SK-N-SH (cell line): ENCODE results near the gene RBM48. TPM values are rescaled to one million over a fixed set of nuclear protein-coding genes. Genes with fewer than 3 reads are reported as not detected.

Experiments
- CTCF ChIA-PET: fragments of 300-600, 350-600 bp; formaldehyde crosslinking; extraction: SDS; loops from one replicate; lab custom pipeline; 2021; lab: Yijun Ruan, JAX
- POLR2A ChIA-PET: fragments of 350-600 bp; sonication (Branson Sonifier 250); formaldehyde crosslinking; extraction: SDS; loops from one replicate; lab custom pipeline; 2020; ENCODE audit warnings: antibody characterized with exemption, inconsistent platforms; lab: Yijun Ruan, JAX
- DNase-seq: peaks from one replicate; pipeline ENCODE4 v3.0.0; 2012
- H2AFZ ChIP-seq: fragments of 200-600 bp; sonication (generic); 2 replicates; pipeline ENCODE4 v1.8.1; 2016; ENCODE audit warnings: antibody characterized with exemption, mild to moderate bottlenecking, low read depth
- H3F3A ChIP-seq: fragments of 200-600 bp; sonication (generic); replicated peaks from 2 replicates; pipeline ENCODE3; 2016; ENCODE audit warnings: antibody characterized with exemption, mild to moderate bottlenecking; ENCODE audit not compliant: insufficient read depth
- H3K27ac ChIP-seq, 2 experiments: fragments of 200-500 bp in 1 of 2; fragments of 200-600 bp in 1 of 2; sonication (Bioruptor generic) in 1 of 2; sonication (generic), shearing (Covaris generic) in 1 of 2; 2 replicates each; pipeline versions ENCODE4 v1.5.1 to v1.6.1; 2014 to 2016; ENCODE audit warnings: low read depth in 2 of 2, inconsistent platforms in 1 of 2, low read length in 1 of 2, mild to moderate bottlenecking in 1 of 2, mixed read lengths in 1 of 2
- H3K27me3 ChIP-seq: fragments of 200-600 bp; sonication (generic), shearing (Covaris generic); 2 replicates; pipeline ENCODE4 v1.6.1; 2016; ENCODE audit warnings: mixed run types; ENCODE audit not compliant: insufficient read depth
- H3K36me3 ChIP-seq, 2 experiments: fragments of 200-500 bp in 1 of 2; fragments of 200-600 bp in 1 of 2; sonication (Bioruptor generic) in 1 of 2; sonication (generic) in 1 of 2; replicated peaks in 1 of 2; 2 replicates each; pipeline versions ENCODE3 to v1.5.1; 2014 to 2016; ENCODE audit warnings: low read length in 1 of 2, mild to moderate bottlenecking in 1 of 2; ENCODE audit not compliant: insufficient read depth in 2 of 2, control insufficient read depth in 1 of 2
- H3K4me1 ChIP-seq, 2 experiments: fragments of 200-500 bp in 1 of 2; fragments of 200-600 bp in 1 of 2; sonication (Bioruptor generic) in 1 of 2; sonication (generic), shearing (Covaris generic) in 1 of 2; 2 replicates each; pipeline versions ENCODE4 v1.5.1 to v1.6.1; 2014 to 2016; ENCODE audit warnings: low read depth in 1 of 2, low read length in 1 of 2, mixed run types in 1 of 2; ENCODE audit not compliant: insufficient read depth in 2 of 2, control insufficient read depth in 1 of 2
- H3K4me2 ChIP-seq: fragments of 200-600 bp; sonication (generic), shearing (Covaris generic); 2 replicates; pipeline ENCODE4 v1.6.1; 2017; ENCODE audit warnings: mixed run types
- H3K4me3 ChIP-seq, 2 experiments: fragments of 200-500 bp in 1 of 2; fragments of 200-600 bp in 1 of 2; sonication (Bioruptor generic) in 1 of 2; sonication (generic), shearing (Covaris generic) in 1 of 2; 2 replicates each; pipeline versions ENCODE4 v1.5.1 to v1.8.1; 2014 to 2016; ENCODE audit warnings: low read depth in 2 of 2, inconsistent platforms in 1 of 2, low read length in 1 of 2, mild to moderate bottlenecking in 1 of 2, mixed read lengths in 1 of 2, moderate library complexity in 1 of 2
- H3K79me2 ChIP-seq: fragments of 200-600 bp; sonication (generic); 2 replicates; pipeline ENCODE4 v1.8.1; 2017; ENCODE audit warnings: mild to moderate bottlenecking; ENCODE audit not compliant: insufficient read depth
- H3K9ac ChIP-seq: fragments of 200-600 bp; sonication (generic); 2 replicates; pipeline ENCODE4 v1.6.1; 2017; ENCODE audit warnings: mixed run types
- H3K9me2 ChIP-seq: fragments of 200-600 bp; sonication (generic); 2 replicates; pipeline ENCODE4 v1.6.1; 2017; ENCODE audit warnings: mixed run types
- H3K9me3 ChIP-seq: fragments of 200-600 bp; sonication (generic); 2 replicates; pipeline ENCODE4 v1.6.1; 2017; ENCODE audit warnings: mixed run types, mild to moderate bottlenecking, moderate library complexity
- H4K20me1 ChIP-seq: fragments of 200-600 bp; sonication (generic); 2 replicates; pipeline ENCODE4 v1.6.1; 2017; ENCODE audit warnings: mild to moderate bottlenecking, mixed run types; ENCODE audit not compliant: insufficient read depth
- CHD2 ChIP-seq: fragments of 150-350 bp; IDR thresholded peaks from 2 replicates; pipeline ENCODE4 v1.6.1; 2018; ENCODE audit warnings: low read length; ENCODE audit not compliant: partially characterized antibody
- ELF1 ChIP-seq: IDR thresholded peaks from 2 replicates; pipeline ENCODE4 v1.4.0; 2012
- FOSL2 ChIP-seq: IDR thresholded peaks from 2 replicates; pipeline ENCODE4 v1.4.0; 2012; ENCODE audit warnings: low read depth, mild to moderate bottlenecking, moderate library complexity, borderline replicate concordance
- FOXJ3 ChIP-seq: sonication (generic); formaldehyde crosslinking; IDR thresholded peaks from 2 replicates; pipeline ENCODE4 v1.5.1; 2020; ENCODE audit warnings: mild to moderate bottlenecking, missing genetic modification reagents
- FOXM1 ChIP-seq: IDR thresholded peaks from 2 replicates; pipeline ENCODE4 v1.4.0; 2012; ENCODE audit warnings: low read depth, mild to moderate bottlenecking
- GABPA ChIP-seq: IDR thresholded peaks from 2 replicates; pipeline ENCODE4 v1.4.0; 2012; ENCODE audit warnings: low read depth, mild to moderate bottlenecking
- GATA2 ChIP-seq: sonication (generic); formaldehyde crosslinking; IDR thresholded peaks from 2 replicates; pipeline ENCODE4 v1.5.0; 2020; ENCODE audit warnings: mild to moderate bottlenecking, missing genetic modification reagents
- IRF3 ChIP-seq: fragments of 150-350 bp; IDR thresholded peaks from 2 replicates; pipeline ENCODE4 v1.6.1; 2016; ENCODE audit warnings: mild to moderate bottlenecking, low read depth, low read length
- JUND ChIP-seq: IDR thresholded peaks from 2 replicates; pipeline ENCODE4 v1.4.0; 2012
- MAX ChIP-seq: IDR thresholded peaks from 2 replicates; pipeline ENCODE4 v1.4.0; 2012; ENCODE audit warnings: low read depth
- NRF1 ChIP-seq: IDR thresholded peaks from 2 replicates; pipeline ENCODE4 v1.6.1; 2012; ENCODE audit warnings: low read depth, mild to moderate bottlenecking, low read length
- POLR2AphosphoS5 ChIP-seq: IDR thresholded peaks from 2 replicates; pipeline ENCODE4 v1.6.1; 2012; ENCODE audit warnings: low read depth, low read length
- RCOR1 ChIP-seq: fragments of 150-350 bp; IDR thresholded peaks from 2 replicates; pipeline ENCODE4 v1.6.1; 2017; ENCODE audit warnings: antibody characterized with exemption, low read length
- REST ChIP-seq: IDR thresholded peaks from 2 replicates; pipeline ENCODE4 v1.6.1; 2012; ENCODE audit warnings: mild to moderate bottlenecking, low read depth, low read length, moderate library complexity
- RFX5 ChIP-seq: IDR thresholded peaks from 2 replicates; pipeline ENCODE4 v1.6.1; 2012; ENCODE audit warnings: mild to moderate bottlenecking, improper control_type of control experiment, low read length
- RXRA ChIP-seq: IDR thresholded peaks from 2 replicates; pipeline ENCODE4 v1.4.0; 2012; ENCODE audit warnings: low read depth, mild to moderate bottlenecking, borderline replicate concordance
- SIN3A ChIP-seq: IDR thresholded peaks from 2 replicates; pipeline ENCODE4 v1.6.1; 2012; ENCODE audit warnings: low read depth, mild to moderate bottlenecking, low read length, moderate library complexity, borderline replicate concordance
- SMC3 ChIP-seq: IDR thresholded peaks from 2 replicates; pipeline ENCODE4 v1.6.1; 2012; ENCODE audit warnings: low read depth, low read length, improper control_type of control experiment
- TCF12 ChIP-seq: IDR thresholded peaks from 2 replicates; pipeline ENCODE4 v1.4.0; 2012
- YY1 ChIP-seq: IDR thresholded peaks from 2 replicates; pipeline ENCODE4 v1.4.0; 2012; ENCODE audit warnings: low read depth, mild to moderate bottlenecking
- WGBS: methylation state at CpG from one replicate; pipeline ENCODE4 v1.1.6; 2017; ENCODE audit warnings: low lambda C conversion rate; 5-methylcytosine and 5-hydroxymethylcytosine counted together
- polyA plus RNA-seq, 3 experiments: library from polyadenylated mRNA; depleted of rRNA; stranded (reverse); fragments of >200 nt; gene quantifications; 2 replicates each; pipeline ENCODE4 v1.2.3, GENCODE V29; 2012

RBM48 gene
- polyA plus RNA-seq, 1 of the 3 experiments (the other 2 are of a cell fraction), result 4.7 TPM

- no peaks in the 10 kb centered on the region for H3K9me2 ChIP-seq
- no peak for DNase-seq
- CTCF ChIA-PET, result no interaction called here
- H2AFZ ChIP-seq, result no peak overlapping the region
- H3K27me3 ChIP-seq, result no peaks in the 10 kb centered on the region
- no peak overlapping the region for H3K4me3 ChIP-seq
- H3K27ac ChIP-seq, result no peak overlapping the region
- WGBS, result 93% methylated on average over 2 of the region's 2 CpGs
- TF ChIP-seq SIN3A (no peak), CHD2 (no peak), FOXJ3 (CRISPR knock-in tag) (no peak), SMC3 (no peak), ELF1 (no peak), IRF3 (no peak), MAX (no peak), NRF1 (no peak), FOXM1 (no peak), RFX5 (no peak), RCOR1 (no peak), POLR2AphosphoS5 (no peak), TCF12 (no peak), YY1 (no peak), GABPA (no peak), JUND (no peak), GATA2 (CRISPR knock-in tag) (no peak), RXRA (no peak), FOSL2 (no peak), REST (no peak)
- H4K20me1 ChIP-seq, result no peaks in the 10 kb centered on the region
- no peaks in the 10 kb centered on the region for H3K79me2 ChIP-seq
- no peak overlapping the region for H3K9ac ChIP-seq
- H3F3A ChIP-seq, result peaks cover 7% of the 10 kb centered on the region
- H3K9me3 ChIP-seq, result no peaks in the 10 kb centered on the region
- H3K4me2 ChIP-seq, result no peak overlapping the region
- H3K4me1 ChIP-seq, result no peaks in the 10 kb centered on the region
- peaks cover 74 to 77% of the 10 kb centered on the region in 2 experiments for H3K36me3 ChIP-seq
- POLR2A ChIA-PET, result no interaction called here
Observed at GRCh38 chr7:92503767-92504166, 24.8 kb upstream of the RBM48 start.
